ENCODE data around the gene SMG9.

- TF ChIP-seq MYC (IDR thresholded peaks at IDR 0.05; ENCODE audit: low read depth, low read length): no peak
- TF ChIP-seq MAX (IDR thresholded peaks at IDR 0.05; ENCODE audit: low read depth, low read length): no peak
- TF ChIP-seq CTCF (IDR thresholded peaks at IDR 0.05; ENCODE audit: low read depth, low read length): no peak
- no peak for TF ChIP-seq POLR2A (IDR thresholded peaks at IDR 0.05; ENCODE audit: extremely low read depth, insufficient read length)
Measured at GRCh38 chr19:43768273-43769050, 13.7 kb upstream of the SMG9 start.

Data from NB4 (cell line).